HepG2 (cell line): ENCODE measurements around the gene NT5C. TPM values are rescaled to one million over a fixed set of nuclear protein-coding genes. Genes with fewer than 3 reads are reported as not detected.

Experiments
- BATF2 ChIP-seq: sonication (generic); formaldehyde crosslinking; IDR thresholded peaks from 2 replicates; pipeline ENCODE4 v1.8.0; 2022; ENCODE audit warnings: mild to moderate bottlenecking, missing genetic modification reagents, moderate library complexity
- EHMT2 ChIP-seq: fragments of 200-600 bp; sonication (generic); IDR thresholded peaks from 2 replicates; pipeline ENCODE4 v1.7.0; 2017; ENCODE audit warnings: antibody characterized with exemption, low read depth, low read length, borderline replicate concordance
- FUBP1 ChIP-seq: sonication (generic); formaldehyde crosslinking; IDR thresholded peaks from 2 replicates; pipeline ENCODE4 v1.5.1; 2020; ENCODE audit warnings: missing genetic modification reagents, mild to moderate bottlenecking, borderline replicate concordance
- HBP1 ChIP-seq: IDR thresholded peaks from 2 replicates; pipeline ENCODE4 v1.6.1; 2016; ENCODE audit warnings: low read depth, control low read depth
- HMGA1 ChIP-seq: sonication (generic); formaldehyde crosslinking; conservative IDR thresholded peaks from 2 replicates; pipeline ENCODE4 v1.4.0; 2020; ENCODE audit warnings: missing genetic modification reagents
- KDM5B ChIP-seq: sonication (generic); formaldehyde crosslinking; IDR thresholded peaks from 2 replicates; pipeline ENCODE4 v1.4.0; 2020; ENCODE audit warnings: missing genetic modification reagents, mild to moderate bottlenecking, borderline replicate concordance
- KLF6 ChIP-seq: IDR thresholded peaks from 2 replicates; pipeline ENCODE4 v1.8.0; 2016; ENCODE audit warnings: missing biosample characterization, missing genetic modification reagents
- MAZ ChIP-seq, 2 experiments: sonication (generic) in 1 of 2; formaldehyde crosslinking in 1 of 2; IDR thresholded peaks; 2 replicates each; pipeline versions ENCODE4 v1.5.0 to v1.6.1; 2012 to 2020; ENCODE audit warnings: low read depth in 2 of 2, mild to moderate bottlenecking in 2 of 2, borderline replicate concordance in 1 of 2, improper control_type of control experiment in 1 of 2, low read length in 1 of 2, missing genetic modification reagents in 1 of 2, moderate library complexity in 1 of 2
- NFYC ChIP-seq: IDR thresholded peaks from 2 replicates; pipeline ENCODE4 v1.6.1; 2016; ENCODE audit warnings: missing genetic modification reagents, missing compliant biosample characterization
- NR3C1 ChIP-seq: sonication (generic); formaldehyde crosslinking; IDR thresholded peaks from 2 replicates; pipeline ENCODE4 v1.4.0; 2020; ENCODE audit warnings: missing genetic modification reagents
- SALL2 ChIP-seq: sonication (generic); formaldehyde crosslinking; IDR thresholded peaks from 2 replicates; pipeline ENCODE4 v1.8.1; 2023; ENCODE audit warnings: mild to moderate bottlenecking, missing genetic modification reagents, inconsistent platforms
- SRSF4 ChIP-seq: fragments of 200-400 bp; formaldehyde crosslinking; IDR thresholded peaks from one replicate; pipeline ENCODE4 v1.6.1; 2018; ENCODE audit warnings: mild to moderate bottlenecking, low read depth, low read length, moderate library complexity; ENCODE audit not compliant: poor library complexity, severe bottlenecking
- TEAD3 ChIP-seq: optimal IDR thresholded peaks from 2 replicates; pipeline ENCODE3; 2016; ENCODE audit warnings: borderline replicate concordance
- U2AF1 ChIP-seq: fragments of 200-400 bp; formaldehyde crosslinking; optimal IDR thresholded peaks from 2 replicates; pipeline ENCODE3; 2017; ENCODE audit warnings: mild to moderate bottlenecking, low read depth, low read length
- ZNF251 ChIP-seq: sonication (generic); formaldehyde crosslinking; IDR thresholded peaks from 2 replicates; pipeline ENCODE4 v1.9.0; 2021; ENCODE audit warnings: mild to moderate bottlenecking, missing genetic modification reagents
- ZNF644 ChIP-seq: IDR thresholded peaks from 2 replicates; pipeline ENCODE4 v1.6.1; 2016; ENCODE audit warnings: low read depth
- ZNF670 ChIP-seq: sonication (generic); formaldehyde crosslinking; IDR thresholded peaks from 2 replicates; pipeline ENCODE4 v1.8.0; 2022; ENCODE audit warnings: mild to moderate bottlenecking, missing genetic modification reagents, borderline replicate concordance
- ZNF7 ChIP-seq: IDR thresholded peaks from 2 replicates; pipeline ENCODE4 v1.6.1; 2016; ENCODE audit warnings: missing biosample characterization, missing genetic modification reagents
- ZNF704 ChIP-seq: sonication (generic); formaldehyde crosslinking; IDR thresholded peaks from 2 replicates; pipeline ENCODE4 v1.8.1; 2023; ENCODE audit warnings: mild to moderate bottlenecking, inconsistent platforms, moderate library complexity, missing genetic modification reagents, borderline replicate concordance
- ZNF75D ChIP-seq: sonication (generic); formaldehyde crosslinking; IDR thresholded peaks from 2 replicates; pipeline ENCODE4 v1.8.1; 2023; ENCODE audit warnings: missing genetic modification reagents, mild to moderate bottlenecking, borderline replicate concordance
- polyA plus RNA-seq, 8 experiments: library from polyadenylated mRNA; depleted of rRNA in 3 of 8; stranded (reverse) in 7 of 8; unstranded in 1 of 8; fragments of >200 nt; fragmentation: Illumina TruSeq in 4 of 8; extraction: Trizol in 4 of 8; gene quantifications; 2 replicates each; pipeline versions ENCODE4 v1.2.1 to v1.2.3, GENCODE V29; 2011 to 2016; ENCODE audit warnings: low read depth in 4 of 8, missing spikeins in 1 of 8, mixed read lengths in 1 of 8; ENCODE audit not compliant: insufficient read depth in 1 of 8
- total RNA-seq, 5 experiments: library from RNA; depleted of rRNA; stranded (reverse); fragments of >200 nt; fragmentation: Illumina TruSeq; extraction: Trizol; gene quantifications; 2 replicates each; pipeline ENCODE4 v1.2.3, GENCODE V29; 2016; ENCODE audit warnings: low read depth in 1 of 5

The NT5C gene
- total and polyA plus RNA-seq, 2 of the 13 experiments (the other 11 are each of a cell fraction or from before 2014, with no cell fraction given) = 42.8 to 48.6 TPM

- TF ChIP-seq FUBP1 (CRISPR knock-in tag) = no peak
- peak; percentile 84; the same call in 1 of the 2 replicates for TF ChIP-seq MAZ (IDR thresholded peaks at IDR 0.05; ENCODE audit: borderline replicate concordance, low read depth, low read length)
- TF ChIP-seq MAZ (CRISPR knock-in tag; IDR thresholded peaks at IDR 0.05; ENCODE audit: low read depth) = peak; percentile 88
- peak; percentile 42; the same call in 1 of the 2 replicates for TF ChIP-seq SALL2 (CRISPR knock-in tag)
- no peak for TF ChIP-seq SRSF4
- TF ChIP-seq KLF6 (CRISPR knock-in tag) = no peak
- no peak for TF ChIP-seq NR3C1
- peak; percentile 27; the same call in 1 of the 2 replicates for TF ChIP-seq ZNF670 (CRISPR knock-in tag)
- TF ChIP-seq BATF2 (CRISPR knock-in tag) = no peak
- TF ChIP-seq HBP1 (CRISPR knock-in tag) = no peak
- TF ChIP-seq NFYC (CRISPR knock-in tag) = no peak
- TF ChIP-seq U2AF1 = no peak
- TF ChIP-seq TEAD3 = peak; percentile 81
- no peak for TF ChIP-seq ZNF75D (CRISPR knock-in tag)
- no peak for TF ChIP-seq ZNF704 (CRISPR knock-in tag)
- no peak for TF ChIP-seq ZNF644
- TF ChIP-seq ZNF7 (CRISPR knock-in tag) = no peak
- no peak; the same call in 1 of the 2 replicates for TF ChIP-seq KDM5B (CRISPR knock-in tag)
- no peak for TF ChIP-seq EHMT2
- TF ChIP-seq ZNF251 (CRISPR knock-in tag) = no peak
- TF ChIP-seq HMGA1 (CRISPR knock-in tag) = no peak
Observed at GRCh38 chr17:75087558-75088453, 43.7 kb downstream of the NT5C start, which contains the start of gene SLC16A5 (continued).
